Fibroblast of the aortic adventitia (primary cell): ENCODE results near the gene NKD2. TPM values are rescaled to one million over a fixed set of nuclear protein-coding genes. Genes with fewer than 3 reads are reported as not detected.

Experiments
- DNase-seq: peaks from one replicate; pipeline ENCODE4 v3.0.0-alpha.2; 2010; ENCODE audit warnings: low read depth
- H3K4me3 ChIP-seq: 2 replicates; pipeline ENCODE4 v1.5.1; 2011; ENCODE audit warnings: low read depth, mild to moderate bottlenecking, control low read depth, low read length, moderate library complexity
- total RNA-seq: library from RNA; depleted of rRNA; stranded (reverse); fragments of >200 nt; gene quantifications from 2 replicates; pipeline ENCODE4 v1.2.3, GENCODE V29; 2012; ENCODE audit warnings: low replicate concordance
- TF ChIP-seq, protein P1 (sequence below): IDR thresholded peaks from 2 replicates; pipeline ENCODE4 v1.5.1; 2011; ENCODE audit warnings: mild to moderate bottlenecking, low read length, control low read depth, inconsistent platforms; ENCODE audit not compliant: insufficient read depth

Gene NKD2
- total RNA-seq, 1 donor, result 0.81 TPM

DNA sequence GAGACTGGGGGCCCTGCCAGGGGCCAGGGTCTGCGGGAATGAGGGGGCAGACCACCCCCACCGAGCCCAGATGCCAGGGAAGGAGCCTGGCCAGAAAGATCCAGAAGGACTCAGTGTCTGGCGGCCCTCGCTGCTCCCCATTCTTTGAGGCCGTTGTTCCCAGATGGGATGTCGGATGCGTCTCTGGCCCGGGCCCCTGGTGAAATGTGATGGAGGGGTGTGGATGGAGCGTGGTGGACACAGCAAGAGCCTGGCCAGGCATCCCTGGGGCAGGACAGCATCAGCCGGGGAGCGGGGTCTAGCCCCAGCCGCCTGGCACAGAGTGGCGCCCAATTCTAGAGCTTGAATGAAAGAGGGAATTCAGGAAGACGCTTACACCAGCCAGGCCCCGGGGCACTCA is 46.2 kb upstream of the NKD2 start:
- DNase-seq, result no peak
- TF ChIP-seq, protein P1, sequence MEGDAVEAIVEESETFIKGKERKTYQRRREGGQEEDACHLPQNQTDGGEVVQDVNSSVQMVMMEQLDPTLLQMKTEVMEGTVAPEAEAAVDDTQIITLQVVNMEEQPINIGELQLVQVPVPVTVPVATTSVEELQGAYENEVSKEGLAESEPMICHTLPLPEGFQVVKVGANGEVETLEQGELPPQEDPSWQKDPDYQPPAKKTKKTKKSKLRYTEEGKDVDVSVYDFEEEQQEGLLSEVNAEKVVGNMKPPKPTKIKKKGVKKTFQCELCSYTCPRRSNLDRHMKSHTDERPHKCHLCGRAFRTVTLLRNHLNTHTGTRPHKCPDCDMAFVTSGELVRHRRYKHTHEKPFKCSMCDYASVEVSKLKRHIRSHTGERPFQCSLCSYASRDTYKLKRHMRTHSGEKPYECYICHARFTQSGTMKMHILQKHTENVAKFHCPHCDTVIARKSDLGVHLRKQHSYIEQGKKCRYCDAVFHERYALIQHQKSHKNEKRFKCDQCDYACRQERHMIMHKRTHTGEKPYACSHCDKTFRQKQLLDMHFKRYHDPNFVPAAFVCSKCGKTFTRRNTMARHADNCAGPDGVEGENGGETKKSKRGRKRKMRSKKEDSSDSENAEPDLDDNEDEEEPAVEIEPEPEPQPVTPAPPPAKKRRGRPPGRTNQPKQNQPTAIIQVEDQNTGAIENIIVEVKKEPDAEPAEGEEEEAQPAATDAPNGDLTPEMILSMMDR, result no peak
- H3K4me3 ChIP-seq, result no peak overlapping the region

DNA sequence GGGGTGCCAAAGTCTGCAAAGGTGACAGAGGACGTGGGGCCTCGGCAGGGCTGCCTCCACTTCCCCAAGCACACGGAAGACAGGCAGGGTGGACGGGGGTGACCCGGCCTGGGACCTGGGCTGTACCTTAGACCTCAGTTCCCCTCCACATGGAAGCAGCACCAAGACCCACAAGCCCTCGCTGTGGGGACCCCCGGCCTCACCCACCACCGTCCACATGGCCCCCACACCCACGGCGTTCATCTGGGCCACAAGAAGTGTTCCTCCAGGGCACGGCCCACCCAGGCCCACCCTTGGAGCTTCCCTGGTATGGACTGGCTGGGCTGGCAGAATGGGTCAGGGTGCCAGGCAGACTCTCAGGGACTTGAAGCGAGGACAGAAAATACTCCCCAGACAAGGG is 45.8 kb upstream of the NKD2 start:
- no peak overlapping the region for H3K4me3 ChIP-seq
- TF ChIP-seq, protein P1, result no peak

DNA sequence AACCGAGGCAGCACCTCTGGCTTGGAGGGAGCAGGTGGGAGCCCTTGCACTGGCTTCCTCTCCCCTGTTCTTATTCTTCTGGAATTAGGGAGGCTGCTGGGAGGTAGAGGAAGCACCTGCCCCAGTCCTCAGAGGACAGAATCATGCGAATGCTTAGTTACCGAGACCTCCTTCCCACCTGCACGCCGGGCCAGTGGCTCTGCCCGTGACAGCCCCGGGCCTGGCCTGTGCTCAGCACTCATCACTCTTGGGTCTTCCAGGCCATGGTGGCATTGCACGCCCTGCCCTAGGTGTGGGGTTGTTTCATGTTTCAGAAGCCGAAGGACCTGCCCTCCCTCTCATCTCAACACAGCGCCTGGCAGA is 45.3 kb upstream of the NKD2 start:
- TF ChIP-seq, protein P1, result no peak
- H3K4me3 ChIP-seq, result no peak overlapping the region
- DNase-seq, result no peak

More for the DNA sequence above, 45.8 kb upstream of the NKD2 start:
- no peak for DNase-seq

DNA sequence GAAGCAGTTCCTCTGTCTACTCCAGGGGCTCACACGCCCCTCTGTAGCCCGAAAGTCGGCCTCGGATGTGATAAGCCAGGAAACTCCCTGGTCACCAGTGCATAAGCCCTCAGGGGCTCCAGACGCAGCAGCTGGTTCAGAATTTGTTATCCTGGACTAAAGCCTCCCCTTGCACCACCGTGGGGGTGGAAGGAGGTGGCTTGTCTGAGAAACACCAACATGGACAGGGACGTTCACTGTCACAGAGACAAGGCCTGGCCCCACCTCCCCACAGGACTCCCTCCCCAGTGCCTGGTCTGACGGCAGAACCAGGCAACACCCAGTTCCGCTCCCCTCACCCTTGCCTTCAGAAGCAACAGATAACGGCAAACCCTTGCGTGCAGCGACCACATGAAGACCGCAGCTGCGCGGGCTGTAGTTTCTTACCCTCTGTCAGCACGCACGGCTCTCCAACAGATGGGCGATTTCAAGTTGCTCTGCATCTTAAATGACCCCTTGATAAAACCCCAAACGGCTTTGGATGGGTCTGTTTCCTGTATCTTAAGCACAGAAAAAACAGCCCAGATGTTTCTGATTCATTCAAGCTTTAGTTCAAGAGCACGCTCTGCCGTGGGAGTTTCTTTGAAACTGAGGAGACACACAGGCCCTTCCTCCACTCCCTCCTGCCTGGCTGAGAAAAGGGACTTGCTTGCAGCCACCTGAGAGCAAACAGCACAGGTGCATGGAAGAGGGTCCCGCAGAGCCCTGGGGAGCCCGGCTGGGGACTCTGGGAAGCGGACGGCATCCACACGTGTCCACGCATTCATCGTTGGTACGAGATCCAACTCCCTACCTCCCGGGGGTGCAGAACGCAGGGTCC is 44.7 kb upstream of the NKD2 start:
- peak; percentile 97 for DNase-seq
- no peak overlapping the region for H3K4me3 ChIP-seq
- TF ChIP-seq, protein P1, result no peak

DNA sequence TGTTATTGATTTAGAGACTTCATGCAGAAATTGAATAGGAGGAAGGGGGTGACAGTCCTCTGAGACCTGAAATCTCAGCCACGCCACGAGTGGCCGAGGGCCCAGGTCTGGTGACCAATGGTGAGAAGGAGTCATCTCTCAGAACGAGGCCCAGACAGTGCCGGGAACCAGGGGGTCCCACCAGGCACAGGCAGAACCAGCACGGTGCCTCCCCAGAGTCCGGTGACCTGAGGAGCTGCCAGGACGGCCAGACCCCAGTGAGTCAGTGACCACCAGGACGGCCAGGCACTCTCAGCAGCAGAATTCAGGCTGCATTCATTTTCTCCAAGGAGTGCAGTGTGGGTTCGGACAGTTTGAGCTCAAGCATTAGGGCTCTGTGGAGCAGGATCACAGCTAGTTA is 43.8 kb upstream of the NKD2 start:
- TF ChIP-seq, protein P1, result no peak
- H3K4me3 ChIP-seq, result no peak overlapping the region
- no peak for DNase-seq

DNA sequence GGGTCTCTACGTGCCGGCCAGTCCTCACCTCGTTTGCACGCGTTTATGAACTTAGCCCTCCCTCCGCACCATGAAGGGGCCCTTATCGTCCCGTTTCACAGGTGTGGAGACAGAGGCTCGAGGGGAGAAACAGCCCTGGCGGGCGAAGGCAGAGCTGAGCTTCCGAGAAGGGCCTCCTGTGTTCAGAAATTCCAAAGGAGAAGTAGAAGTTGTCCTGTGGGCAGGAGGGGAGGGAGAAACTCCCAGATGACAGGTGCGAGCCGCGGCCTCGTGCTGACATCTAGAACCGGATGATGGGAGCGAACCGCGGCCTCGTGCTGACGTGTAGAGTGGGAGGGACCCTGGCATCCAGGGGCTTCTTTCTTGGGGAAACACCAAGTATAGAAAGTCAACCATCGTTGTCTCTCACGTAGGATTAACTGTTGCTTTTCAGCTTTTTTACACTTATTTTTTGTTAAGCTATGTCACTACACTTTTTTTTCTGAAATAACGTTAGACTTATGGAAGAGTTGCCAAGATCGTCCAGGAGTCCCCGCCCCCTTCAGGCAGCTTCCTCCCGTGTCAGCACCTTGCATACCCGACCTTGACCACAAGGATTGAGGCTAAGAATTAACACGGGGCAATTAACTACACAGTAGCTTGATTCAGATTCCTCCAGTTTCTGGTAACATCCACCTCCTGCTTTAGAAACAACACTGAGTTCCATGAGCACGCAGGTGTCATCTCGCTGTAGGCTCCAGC is 42.8 kb upstream of the NKD2 start:
- DNase-seq, result no peak
- TF ChIP-seq, protein P1, result no peak
- H3K4me3 ChIP-seq, result no peak overlapping the region
